KOPT-K1 (cell line): ENCODE results near the gene PRDM9.
"Not testable (repeated sequence)": the region's sequence is repeated elsewhere in the genome, so short reads cannot be mapped to it uniquely, and the experiment has no call there.

Experiments
- H3K27ac ChIP-seq: fragments of 200-600 bp; sonication (generic); 2 replicates; pipeline ENCODE4 v1.5.1; 2016; ENCODE audit warnings: antibody characterized with exemption, mild to moderate bottlenecking, low read depth, low read length; ENCODE audit not compliant: poor library complexity, severe bottlenecking
- H3K36me3 ChIP-seq: fragments of 200-600 bp; sonication (generic); 2 replicates; pipeline ENCODE4 v1.5.1; 2017; ENCODE audit warnings: antibody characterized with exemption, mild to moderate bottlenecking, low read length, moderate library complexity; ENCODE audit not compliant: insufficient read depth
- H3K9me3 ChIP-seq: fragments of 200-600 bp; sonication (generic); 2 replicates; pipeline ENCODE4 v1.5.1; 2017; ENCODE audit warnings: antibody characterized with exemption, low read length, mild to moderate bottlenecking; ENCODE audit not compliant: insufficient read depth, poor library complexity, severe bottlenecking

The PRDM9 gene

DNA sequence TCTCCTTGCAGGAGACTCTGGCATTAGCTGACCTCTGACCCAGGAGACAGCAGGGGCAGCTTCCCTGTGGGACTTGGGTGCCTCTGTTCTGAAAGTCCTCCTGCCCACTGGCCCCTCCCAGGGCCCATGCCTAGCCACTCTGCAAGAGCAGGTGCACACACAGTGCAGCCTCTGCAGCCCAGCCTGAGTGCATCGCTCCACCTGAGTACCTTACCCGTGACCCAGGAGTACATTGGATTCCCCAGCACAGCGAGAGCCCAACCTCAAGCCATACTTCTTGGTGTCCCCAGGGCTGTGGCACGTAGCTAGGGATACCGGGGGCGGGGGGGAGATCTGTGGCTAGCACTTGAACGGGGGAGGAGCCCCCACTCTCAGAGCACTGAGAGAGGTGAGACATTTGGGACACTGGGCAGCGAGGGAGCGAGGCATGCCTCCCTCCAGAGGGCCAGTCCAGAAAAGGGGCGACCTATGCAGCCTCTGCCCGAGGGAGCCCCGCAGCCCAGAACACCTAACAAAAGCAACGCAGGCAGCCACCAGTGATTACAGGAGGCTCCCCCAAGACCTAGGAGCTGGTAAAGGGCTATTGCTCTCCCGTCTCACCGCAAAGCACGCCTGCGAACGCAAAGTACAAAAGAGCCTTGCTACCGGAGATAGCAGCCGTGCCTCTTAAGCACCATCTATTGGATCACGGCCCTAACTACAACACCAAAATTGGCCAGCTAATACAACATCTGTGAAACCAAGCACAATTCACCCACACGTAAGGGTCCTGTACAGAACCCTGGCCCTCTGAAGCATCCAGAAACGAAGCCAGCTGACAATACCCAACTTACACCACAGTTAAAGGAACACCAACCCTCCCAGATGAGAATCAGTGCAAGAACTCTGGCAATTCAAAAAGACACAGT lies 826 bp upstream of the PRDM9 start:
- H3K36me3 ChIP-seq: no peaks in the 10 kb centered on the region
- H3K27ac ChIP-seq: no peak overlapping the region

DNA sequence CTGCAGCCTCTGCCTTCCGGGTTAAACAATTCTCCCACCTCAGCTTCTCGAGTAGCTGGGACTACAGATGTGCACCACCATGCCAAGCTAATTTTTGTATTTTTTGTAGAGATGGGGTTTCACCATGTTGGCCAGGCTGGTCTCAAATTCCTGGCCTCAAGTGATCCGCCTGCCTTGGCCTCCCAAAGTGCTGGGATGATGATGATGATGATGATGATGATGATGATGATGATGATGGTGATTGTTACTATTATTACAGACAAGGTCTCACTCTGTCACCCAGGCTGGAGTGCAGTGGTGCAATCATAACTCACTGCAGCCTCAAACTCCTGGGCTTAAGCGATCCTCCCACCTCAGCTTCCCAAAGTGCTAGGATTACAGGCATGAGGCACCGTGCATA lies 3.0 kb downstream of the PRDM9 start:
- not testable (repeated sequence) for H3K9me3 ChIP-seq, H3K36me3 ChIP-seq, H3K27ac ChIP-seq

More for the DNA sequence above, 826 bp upstream of the PRDM9 start:
- no peaks in the 10 kb centered on the region for H3K9me3 ChIP-seq

DNA sequence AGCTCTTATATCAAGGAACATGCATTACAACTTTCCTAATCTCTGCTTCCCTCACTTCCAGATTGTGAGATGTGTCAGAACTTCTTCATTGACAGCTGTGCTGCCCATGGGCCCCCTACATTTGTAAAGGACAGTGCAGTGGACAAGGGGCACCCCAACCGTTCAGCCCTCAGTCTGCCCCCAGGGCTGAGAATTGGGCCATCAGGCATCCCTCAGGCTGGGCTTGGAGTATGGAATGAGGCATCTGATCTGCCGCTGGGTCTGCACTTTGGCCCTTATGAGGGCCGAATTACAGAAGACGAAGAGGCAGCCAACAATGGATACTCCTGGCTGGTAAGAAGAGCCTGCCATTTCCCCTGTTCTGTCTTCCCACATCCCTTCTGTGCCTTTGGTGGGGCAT lies 15.1 kb downstream of the PRDM9 start:
- Histone ChIP-seq H3K36me3 (no peaks in the 10 kb centered on the region), H3K9me3 (no peaks in the 10 kb centered on the region), H3K27ac (no peak overlapping the region)

DNA sequence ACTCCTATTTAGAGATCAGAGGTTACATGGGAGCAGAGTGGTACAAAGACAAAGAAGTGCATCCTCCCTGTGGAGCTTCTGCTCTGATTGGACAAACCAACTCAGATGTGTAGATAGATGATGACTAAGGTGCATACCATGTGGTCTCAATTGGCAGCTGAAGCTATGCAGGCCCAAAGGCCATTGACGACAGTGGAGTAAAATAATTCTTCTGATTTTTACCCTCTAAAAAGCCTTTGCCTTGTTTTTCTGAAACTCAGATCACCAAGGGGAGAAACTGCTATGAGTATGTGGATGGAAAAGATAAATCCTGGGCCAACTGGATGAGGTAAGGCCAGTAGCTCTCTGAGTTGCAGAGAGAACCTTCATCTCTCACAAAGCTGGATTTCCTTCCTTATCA lies 15.6 kb downstream of the PRDM9 start:
- no peaks in the 10 kb centered on the region for H3K9me3 ChIP-seq
- H3K36me3 ChIP-seq: no peaks in the 10 kb centered on the region
- H3K27ac ChIP-seq: no peak overlapping the region

DNA sequence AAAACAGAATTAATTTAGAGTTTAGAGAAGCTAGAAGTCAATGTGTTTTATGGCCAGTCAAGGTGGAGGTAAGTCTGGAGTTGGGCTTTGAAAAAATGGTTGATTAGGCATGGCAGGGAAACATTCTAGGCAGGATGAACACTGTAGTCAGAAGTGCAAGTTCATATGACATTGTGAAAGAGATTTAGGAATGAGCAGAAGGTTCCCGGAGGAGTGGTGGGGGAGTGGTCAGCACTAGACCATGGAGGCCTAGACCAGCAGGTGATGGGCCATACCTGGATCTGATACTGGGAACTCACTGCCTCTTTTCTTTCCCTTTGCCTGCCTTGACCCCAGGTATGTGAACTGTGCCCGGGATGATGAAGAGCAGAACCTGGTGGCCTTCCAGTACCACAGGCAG lies 16.6 kb downstream of the PRDM9 start:
- Histone ChIP-seq H3K9me3 (no peaks in the 10 kb centered on the region), H3K27ac (no peak overlapping the region), H3K36me3 (no peaks in the 10 kb centered on the region)

DNA sequence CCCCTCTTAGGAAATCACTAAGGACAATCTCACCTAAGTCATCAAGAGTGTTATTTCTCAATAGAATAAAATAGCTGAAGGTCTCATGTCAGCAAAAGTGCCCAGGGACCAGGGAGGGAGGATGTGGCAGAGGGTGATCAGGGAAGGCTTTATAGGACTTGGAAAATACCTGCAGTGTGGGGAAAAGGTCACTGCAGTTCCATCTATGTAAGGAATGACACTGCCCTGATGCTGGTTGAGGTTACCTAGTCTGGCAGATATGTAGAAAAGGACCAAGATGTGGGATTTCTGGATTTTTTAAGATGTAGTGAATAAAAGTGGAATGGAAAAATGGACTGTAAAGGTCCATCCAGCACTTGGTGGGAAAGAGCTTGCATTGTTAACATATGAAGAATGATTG lies 18.3 kb downstream of the PRDM9 start:
- H3K27ac ChIP-seq: no peak overlapping the region
- H3K36me3 ChIP-seq: no peaks in the 10 kb centered on the region
- H3K9me3 ChIP-seq: no peaks in the 10 kb centered on the region

DNA sequence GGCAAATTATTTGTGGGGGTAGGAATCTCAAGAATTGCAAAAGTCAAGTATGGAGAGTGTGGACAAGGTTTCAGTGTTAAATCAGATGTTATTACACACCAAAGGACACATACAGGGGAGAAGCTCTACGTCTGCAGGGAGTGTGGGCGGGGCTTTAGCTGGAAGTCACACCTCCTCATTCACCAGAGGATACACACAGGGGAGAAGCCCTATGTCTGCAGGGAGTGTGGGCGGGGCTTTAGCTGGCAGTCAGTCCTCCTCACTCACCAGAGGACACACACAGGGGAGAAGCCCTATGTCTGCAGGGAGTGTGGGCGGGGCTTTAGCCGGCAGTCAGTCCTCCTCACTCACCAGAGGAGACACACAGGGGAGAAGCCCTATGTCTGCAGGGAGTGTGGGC lies 19.2 kb downstream of the PRDM9 start:
- not testable (repeated sequence) for H3K27ac ChIP-seq, H3K9me3 ChIP-seq, H3K36me3 ChIP-seq

DNA sequence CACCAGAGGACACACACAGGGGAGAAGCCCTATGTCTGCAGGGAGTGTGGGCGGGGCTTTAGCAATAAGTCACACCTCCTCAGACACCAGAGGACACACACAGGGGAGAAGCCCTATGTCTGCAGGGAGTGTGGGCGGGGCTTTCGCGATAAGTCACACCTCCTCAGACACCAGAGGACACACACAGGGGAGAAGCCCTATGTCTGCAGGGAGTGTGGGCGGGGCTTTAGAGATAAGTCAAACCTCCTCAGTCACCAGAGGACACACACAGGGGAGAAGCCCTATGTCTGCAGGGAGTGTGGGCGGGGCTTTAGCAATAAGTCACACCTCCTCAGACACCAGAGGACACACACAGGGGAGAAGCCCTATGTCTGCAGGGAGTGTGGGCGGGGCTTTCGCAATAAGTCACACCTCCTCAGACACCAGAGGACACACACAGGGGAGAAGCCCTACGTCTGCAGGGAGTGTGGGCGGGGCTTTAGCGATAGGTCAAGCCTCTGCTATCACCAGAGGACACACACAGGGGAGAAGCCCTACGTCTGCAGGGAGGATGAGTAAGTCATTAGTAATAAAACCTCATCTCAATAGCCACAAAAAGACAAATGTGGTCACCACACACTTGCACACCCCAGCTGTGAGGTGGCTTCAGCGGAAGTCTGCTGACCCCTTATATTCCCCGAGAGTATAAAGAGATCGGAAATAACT lies 20.0 kb downstream of the PRDM9 start:
- H3K27ac ChIP-seq, H3K36me3 ChIP-seq, H3K9me3 ChIP-seq: not testable (repeated sequence)

DNA sequence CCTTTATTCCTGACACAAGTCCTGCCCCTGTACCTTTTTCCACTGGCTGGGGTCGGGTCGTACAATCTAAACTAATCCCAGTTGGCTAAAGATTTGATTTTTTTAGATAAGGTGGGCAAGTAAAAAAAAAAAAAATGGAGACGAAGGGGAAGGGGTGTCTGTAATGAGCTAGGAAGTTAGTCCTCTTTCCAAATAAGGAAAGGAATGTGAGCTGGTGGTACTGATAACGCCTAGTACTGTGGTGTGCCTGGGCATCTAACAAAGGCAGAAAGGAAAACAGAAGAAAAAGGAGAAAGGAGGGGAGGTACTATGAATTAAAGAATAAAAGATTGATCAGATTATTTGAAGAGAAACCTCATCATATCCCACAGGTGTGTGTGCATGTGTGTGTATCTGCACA lies 21.3 kb downstream of the PRDM9 start:
- no peak overlapping the region for H3K27ac ChIP-seq
- no peaks in the 10 kb centered on the region for H3K36me3 ChIP-seq
- H3K9me3 ChIP-seq: no peaks in the 10 kb centered on the region

DNA sequence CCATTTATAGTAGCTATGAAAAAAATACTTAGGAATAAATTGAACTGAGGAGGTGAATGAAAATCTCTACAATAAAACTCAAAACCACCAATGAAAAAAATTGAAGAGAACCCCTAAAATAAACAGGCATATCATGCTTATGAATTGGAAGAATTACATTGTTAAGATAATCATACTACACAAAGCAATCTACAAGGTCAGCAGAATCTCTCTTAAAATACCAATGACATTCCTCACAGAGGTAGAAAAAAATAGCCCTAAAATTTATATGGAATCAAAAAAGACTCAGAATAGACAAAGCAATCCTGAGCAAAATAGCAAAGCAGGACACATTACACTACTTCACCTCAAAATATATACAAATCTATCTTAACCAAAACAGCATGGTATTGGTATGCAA lies 23.2 kb downstream of the PRDM9 start:
- Histone ChIP-seq H3K27ac (no peak overlapping the region), H3K36me3 (no peaks in the 10 kb centered on the region), H3K9me3 (no peaks in the 10 kb centered on the region)

DNA sequence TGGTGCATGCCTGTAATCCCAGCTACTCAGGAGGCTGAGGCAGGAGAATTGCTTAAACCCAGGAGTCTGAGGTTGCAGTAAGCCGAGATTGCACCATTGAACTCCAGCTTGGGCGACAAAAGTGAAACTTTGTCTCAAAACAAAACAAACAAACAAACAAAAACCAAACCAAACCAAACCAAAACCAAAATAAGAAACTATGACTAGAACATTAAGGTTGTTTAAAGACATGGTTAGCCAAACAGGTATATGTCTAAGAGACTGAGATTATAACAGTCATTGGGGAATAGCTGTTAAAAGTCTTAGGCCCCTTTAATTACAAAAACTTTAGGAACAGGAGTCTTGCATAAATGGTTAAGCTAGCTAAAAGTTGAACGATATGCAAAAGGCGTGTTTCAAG lies 63.6 kb downstream of the PRDM9 start:
- H3K9me3 ChIP-seq: no peaks in the 10 kb centered on the region
- no peaks in the 10 kb centered on the region for H3K36me3 ChIP-seq
- no peak overlapping the region for H3K27ac ChIP-seq
